ENCODE measurements around the gene TICAM1. TPM values are rescaled to one million over a fixed set of nuclear protein-coding genes. Genes with fewer than 3 reads are reported as not detected.

The TICAM1 gene
- total and polyA plus RNA-seq, 4 donors, result 2.1 to 8.6 (median 5.5) TPM

DNA sequence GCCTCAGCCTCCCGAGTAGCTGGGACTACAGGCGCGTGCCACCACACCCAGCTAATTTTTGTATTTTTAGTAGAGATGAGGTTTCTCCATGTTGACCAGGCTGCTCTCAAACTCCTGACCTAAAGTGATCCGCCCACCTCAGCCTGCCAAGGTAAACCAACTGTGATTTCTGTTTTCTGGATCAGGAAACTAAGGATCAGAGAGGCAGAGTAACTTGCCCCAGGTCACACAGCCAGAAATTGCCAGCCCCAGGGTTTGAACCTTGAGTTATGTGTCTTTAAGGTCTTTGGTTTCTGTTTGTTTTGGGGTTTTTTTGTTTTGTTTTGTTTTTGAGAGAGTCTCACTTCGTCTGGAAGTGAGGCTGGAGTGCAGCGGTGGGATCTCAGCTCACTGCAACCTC, 40.2 kb upstream of the TICAM1 start (continued):
- TF ChIP-seq, protein P1, sequence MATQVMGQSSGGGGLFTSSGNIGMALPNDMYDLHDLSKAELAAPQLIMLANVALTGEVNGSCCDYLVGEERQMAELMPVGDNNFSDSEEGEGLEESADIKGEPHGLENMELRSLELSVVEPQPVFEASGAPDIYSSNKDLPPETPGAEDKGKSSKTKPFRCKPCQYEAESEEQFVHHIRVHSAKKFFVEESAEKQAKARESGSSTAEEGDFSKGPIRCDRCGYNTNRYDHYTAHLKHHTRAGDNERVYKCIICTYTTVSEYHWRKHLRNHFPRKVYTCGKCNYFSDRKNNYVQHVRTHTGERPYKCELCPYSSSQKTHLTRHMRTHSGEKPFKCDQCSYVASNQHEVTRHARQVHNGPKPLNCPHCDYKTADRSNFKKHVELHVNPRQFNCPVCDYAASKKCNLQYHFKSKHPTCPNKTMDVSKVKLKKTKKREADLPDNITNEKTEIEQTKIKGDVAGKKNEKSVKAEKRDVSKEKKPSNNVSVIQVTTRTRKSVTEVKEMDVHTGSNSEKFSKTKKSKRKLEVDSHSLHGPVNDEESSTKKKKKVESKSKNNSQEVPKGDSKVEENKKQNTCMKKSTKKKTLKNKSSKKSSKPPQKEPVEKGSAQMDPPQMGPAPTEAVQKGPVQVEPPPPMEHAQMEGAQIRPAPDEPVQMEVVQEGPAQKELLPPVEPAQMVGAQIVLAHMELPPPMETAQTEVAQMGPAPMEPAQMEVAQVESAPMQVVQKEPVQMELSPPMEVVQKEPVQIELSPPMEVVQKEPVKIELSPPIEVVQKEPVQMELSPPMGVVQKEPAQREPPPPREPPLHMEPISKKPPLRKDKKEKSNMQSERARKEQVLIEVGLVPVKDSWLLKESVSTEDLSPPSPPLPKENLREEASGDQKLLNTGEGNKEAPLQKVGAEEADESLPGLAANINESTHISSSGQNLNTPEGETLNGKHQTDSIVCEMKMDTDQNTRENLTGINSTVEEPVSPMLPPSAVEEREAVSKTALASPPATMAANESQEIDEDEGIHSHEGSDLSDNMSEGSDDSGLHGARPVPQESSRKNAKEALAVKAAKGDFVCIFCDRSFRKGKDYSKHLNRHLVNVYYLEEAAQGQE (IDR thresholded peaks at IDR 0.05), result no peak

DNA sequence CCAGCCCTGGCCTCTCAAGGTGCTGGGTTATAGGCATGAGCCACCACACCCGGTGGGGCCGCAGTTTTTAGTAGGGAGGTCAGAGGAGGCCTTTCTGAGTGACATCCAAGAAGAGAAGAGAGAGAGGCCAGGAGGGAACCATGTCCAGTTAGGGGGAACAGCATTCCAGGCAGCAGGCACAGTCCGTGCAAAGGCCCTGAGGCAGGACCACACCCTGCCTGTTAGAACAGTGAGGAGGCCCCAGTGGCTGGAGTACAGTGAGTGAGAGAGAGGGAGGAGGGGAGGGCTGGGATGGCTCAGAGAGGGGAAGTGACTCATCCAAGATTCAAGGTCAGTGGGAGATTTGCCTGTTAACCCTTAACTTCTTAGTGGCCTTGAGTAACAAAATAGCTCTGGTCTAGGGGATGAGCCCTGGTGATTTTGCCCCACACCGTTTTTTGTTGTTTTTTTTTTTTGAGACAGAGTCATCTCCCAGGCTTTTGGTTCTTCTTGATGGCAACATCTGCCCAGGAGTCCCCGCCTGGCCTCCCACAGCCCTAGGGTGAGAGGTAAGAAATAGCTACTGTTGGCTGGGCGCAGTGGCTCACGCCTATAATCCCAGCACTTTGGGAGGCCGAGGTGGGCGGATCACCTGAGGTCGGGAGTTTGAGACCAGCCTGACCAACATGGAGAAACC, 38.7 kb upstream of the TICAM1 start:
- 80% methylated on average over 10 of the region's 10 CpGs for WGBS
- no peak overlapping the region for H3K4me3 ChIP-seq (ENCODE audit: low read depth in 1 of 3, low read length in 3 of 3)

GRCh38 chr19:4868286-4868834, 36.8 kb upstream of the TICAM1 start:
- WGBS, result 82% methylated on average over 10 of the region's 10 CpGs
- peaks cover 0 to 14% (median 5%) of the 10 kb centered on the region in 4 donors for H3K4me1 ChIP-seq (ENCODE audit: control insufficient read depth in 4 of 4, insufficient read depth in 4 of 4, low read length in 3 of 4)
- H3K4me3 ChIP-seq (ENCODE audit: low read depth in 1 of 3, low read length in 3 of 3), result no peak overlapping the region

More for the DNA sequence above, 38.7 kb upstream of the TICAM1 start:
- Histone ChIP-seq H3K27me3 (ENCODE audit: control insufficient read depth in 4 of 4, insufficient read depth in 4 of 4, low read length in 3 of 4) (no peaks in the 10 kb centered on the region), H3K27ac (ENCODE audit: low read depth in 1 of 2, low read length in 2 of 2) (no peak overlapping the region), H3K9ac (ENCODE audit: low read depth in 1 of 2, low read length in 2 of 2) (no peak overlapping the region), H3K36me3 (ENCODE audit: control insufficient read depth in 4 of 4, insufficient read depth in 3 of 4, low read depth in 1 of 4, low read length in 3 of 4) (no peaks in the 10 kb centered on the region), H3K4me1 (ENCODE audit: control insufficient read depth in 4 of 4, insufficient read depth in 4 of 4, low read length in 3 of 4) (peaks cover 0 to 14% (median 5%) of the 10 kb centered on the region in 4 donors), H3K9me3 (ENCODE audit: control insufficient read depth in 4 of 4, low read length in 3 of 4) (no peaks in the 10 kb centered on the region)
- no peak for DNase-seq (ENCODE audit: low spot score)
- TF ChIP-seq HNF4A (conservative IDR thresholded peaks at IDR 0.05), result no peak
- TF ChIP-seq JUND (IDR thresholded peaks at IDR 0.05), result peak in 1 of 2 donors; percentile 75

More at GRCh38 chr19:4868286-4868834, 36.8 kb upstream of the TICAM1 start:
- Histone ChIP-seq H3K27ac (ENCODE audit: low read depth in 1 of 2, low read length in 2 of 2) (peak overlapping the region in 1 of 2 donors; percentile 82), H3K36me3 (ENCODE audit: control insufficient read depth in 4 of 4, insufficient read depth in 3 of 4, low read depth in 1 of 4, low read length in 3 of 4) (no peaks in the 10 kb centered on the region), H3K27me3 (ENCODE audit: control insufficient read depth in 4 of 4, insufficient read depth in 4 of 4, low read length in 3 of 4) (no peaks in the 10 kb centered on the region), H3K9me3 (ENCODE audit: control insufficient read depth in 4 of 4, low read length in 3 of 4) (no peaks in the 10 kb centered on the region), H3K9ac (ENCODE audit: low read depth in 1 of 2, low read length in 2 of 2) (peak overlapping the region in 1 of 2 donors; percentile 27)
- no peak for DNase-seq (ENCODE audit: low spot score)
- TF ChIP-seq FOXA1 (IDR thresholded peaks at IDR 0.05) (no peak), RAD21 (IDR thresholded peaks at IDR 0.05) (no peak), HNF4A (conservative IDR thresholded peaks at IDR 0.05) (no peak), YY1 (IDR thresholded peaks at IDR 0.05) (no peak), NR2F2 (IDR thresholded peaks at IDR 0.05) (no peak), JUND (IDR thresholded peaks at IDR 0.05) (no peak), HNF4G (IDR thresholded peaks at IDR 0.05) (no peak), EGR1 (IDR thresholded peaks at IDR 0.05; ENCODE audit: low read depth in 2 of 2) (no peak), FOXA2 (IDR thresholded peaks at IDR 0.05) (no peak), TAF1 (conservative IDR thresholded peaks at IDR 0.05) (no peak), SP1 (IDR thresholded peaks at IDR 0.05) (no peak), GABPA (IDR thresholded peaks at IDR 0.05 in 1 of 2, conservative IDR thresholded peaks at IDR 0.05 in 1 of 2) (no peak)
- TF ChIP-seq, protein P2, sequence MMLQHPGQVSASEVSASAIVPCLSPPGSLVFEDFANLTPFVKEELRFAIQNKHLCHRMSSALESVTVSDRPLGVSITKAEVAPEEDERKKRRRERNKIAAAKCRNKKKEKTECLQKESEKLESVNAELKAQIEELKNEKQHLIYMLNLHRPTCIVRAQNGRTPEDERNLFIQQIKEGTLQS (IDR thresholded peaks at IDR 0.05), result no peak
- TF ChIP-seq, protein P3, sequence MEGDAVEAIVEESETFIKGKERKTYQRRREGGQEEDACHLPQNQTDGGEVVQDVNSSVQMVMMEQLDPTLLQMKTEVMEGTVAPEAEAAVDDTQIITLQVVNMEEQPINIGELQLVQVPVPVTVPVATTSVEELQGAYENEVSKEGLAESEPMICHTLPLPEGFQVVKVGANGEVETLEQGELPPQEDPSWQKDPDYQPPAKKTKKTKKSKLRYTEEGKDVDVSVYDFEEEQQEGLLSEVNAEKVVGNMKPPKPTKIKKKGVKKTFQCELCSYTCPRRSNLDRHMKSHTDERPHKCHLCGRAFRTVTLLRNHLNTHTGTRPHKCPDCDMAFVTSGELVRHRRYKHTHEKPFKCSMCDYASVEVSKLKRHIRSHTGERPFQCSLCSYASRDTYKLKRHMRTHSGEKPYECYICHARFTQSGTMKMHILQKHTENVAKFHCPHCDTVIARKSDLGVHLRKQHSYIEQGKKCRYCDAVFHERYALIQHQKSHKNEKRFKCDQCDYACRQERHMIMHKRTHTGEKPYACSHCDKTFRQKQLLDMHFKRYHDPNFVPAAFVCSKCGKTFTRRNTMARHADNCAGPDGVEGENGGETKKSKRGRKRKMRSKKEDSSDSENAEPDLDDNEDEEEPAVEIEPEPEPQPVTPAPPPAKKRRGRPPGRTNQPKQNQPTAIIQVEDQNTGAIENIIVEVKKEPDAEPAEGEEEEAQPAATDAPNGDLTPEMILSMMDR (IDR thresholded peaks at IDR 0.05; ENCODE audit: low read depth, low read length, missing input control), result no peak
- TF ChIP-seq, protein P1 (IDR thresholded peaks at IDR 0.05), result no peak

Data from liver (tissue), 9 donors.